GM21360 (cell line): ENCODE data around the gene SORBS1.

Experiments used
- ATAC-seq: cut with Tn5 transposase; IDR thresholded peaks from one replicate; pipeline ENCODE4 v1.9.1; 2021; ENCODE audit warnings: mild to moderate bottlenecking, moderate library complexity; ENCODE audit not compliant: unreplicated experiment

SORBS1 gene

GRCh38 chr10:95330966-95331453, 230.2 kb downstream of the SORBS1 start:
- no peak for ATAC-seq

DNA sequence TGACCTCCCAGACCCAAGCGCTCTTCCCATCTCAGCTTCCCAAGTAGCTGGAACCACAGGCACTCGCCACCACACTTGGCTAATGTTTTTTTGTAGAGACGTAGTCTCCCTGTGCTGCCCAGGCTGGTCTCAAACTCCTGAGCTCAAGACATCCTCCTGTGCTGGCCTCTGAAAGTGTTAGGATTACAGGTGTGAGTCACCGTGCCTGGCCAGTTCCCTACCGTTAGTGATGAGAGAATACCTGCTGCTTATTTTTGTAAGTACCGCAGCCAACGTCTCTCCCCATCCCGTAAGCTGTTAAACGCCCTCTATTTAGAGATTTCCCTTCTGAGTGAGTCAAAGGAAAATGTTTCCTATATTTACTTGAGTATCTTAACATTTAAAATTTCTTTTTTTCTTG, 231.9 kb downstream of the SORBS1 start:
- ATAC-seq = no peak

- ATAC-seq = no peak
Measured at GRCh38 chr10:95328013-95328412, 233.2 kb downstream of the SORBS1 start.

- ATAC-seq = no peak
Measured at GRCh38 chr10:95327367-95327766, 233.8 kb downstream of the SORBS1 start.

- no peak for ATAC-seq
Measured at GRCh38 chr10:95326396-95326795, 234.8 kb downstream of the SORBS1 start.

DNA sequence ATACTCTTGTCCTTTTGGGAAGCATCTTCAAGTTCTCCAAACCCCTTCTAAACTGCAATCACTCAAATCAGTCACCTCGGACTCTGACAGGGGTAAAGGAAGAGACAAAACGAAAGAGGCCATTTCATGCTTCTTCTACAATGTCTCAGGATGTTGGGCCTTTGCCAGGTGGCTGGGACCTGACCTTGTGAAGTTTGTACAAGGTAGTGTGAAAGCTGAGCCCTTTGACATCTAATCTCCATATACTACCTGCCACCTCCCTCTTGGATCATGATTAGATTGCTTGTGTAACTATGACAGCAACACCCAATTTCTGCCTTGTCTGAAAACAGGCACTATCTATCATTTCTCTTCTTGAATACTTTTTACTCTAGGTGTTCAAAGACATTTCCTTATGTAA, 235.3 kb downstream of the SORBS1 start:
- no peak for ATAC-seq

DNA sequence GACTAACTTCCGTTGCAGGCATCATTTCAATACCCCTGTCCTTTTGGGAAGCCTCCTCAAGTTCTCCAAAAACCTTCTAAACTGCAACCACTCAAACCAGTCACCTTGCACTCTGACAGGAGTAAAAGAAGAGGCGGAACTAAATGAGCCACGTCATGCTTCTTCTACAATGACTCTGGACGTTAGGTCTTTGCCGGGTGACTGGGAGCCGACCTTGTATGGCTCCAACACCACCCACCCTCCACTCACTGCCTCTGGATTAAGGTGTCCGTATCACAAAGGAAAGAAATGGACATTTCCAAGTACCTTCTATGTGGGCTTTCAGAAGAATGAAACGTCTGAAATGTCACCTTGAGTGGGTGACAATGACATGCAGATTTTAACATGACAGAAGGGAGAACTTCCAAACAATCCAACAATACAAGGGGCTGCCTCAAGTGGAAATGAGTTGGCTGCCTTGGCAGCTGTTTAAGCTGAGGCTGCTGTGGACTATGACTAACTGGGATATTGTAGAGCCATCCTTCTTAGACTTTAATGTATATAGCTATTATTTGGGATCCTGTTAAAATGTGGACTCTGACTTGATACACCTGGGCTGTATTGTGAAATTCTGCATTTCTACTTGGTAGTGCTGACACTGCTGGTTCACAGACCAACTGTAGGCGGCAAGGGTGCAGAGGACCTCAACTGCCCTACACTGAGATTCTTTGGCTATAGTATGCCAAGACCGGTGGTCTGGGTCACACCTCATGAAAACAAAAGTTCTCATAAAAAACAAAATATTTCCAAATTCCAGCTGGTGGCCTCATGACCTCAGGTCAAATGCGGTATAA, 236.5 kb downstream of the SORBS1 start:
- ATAC-seq = no peak

DNA sequence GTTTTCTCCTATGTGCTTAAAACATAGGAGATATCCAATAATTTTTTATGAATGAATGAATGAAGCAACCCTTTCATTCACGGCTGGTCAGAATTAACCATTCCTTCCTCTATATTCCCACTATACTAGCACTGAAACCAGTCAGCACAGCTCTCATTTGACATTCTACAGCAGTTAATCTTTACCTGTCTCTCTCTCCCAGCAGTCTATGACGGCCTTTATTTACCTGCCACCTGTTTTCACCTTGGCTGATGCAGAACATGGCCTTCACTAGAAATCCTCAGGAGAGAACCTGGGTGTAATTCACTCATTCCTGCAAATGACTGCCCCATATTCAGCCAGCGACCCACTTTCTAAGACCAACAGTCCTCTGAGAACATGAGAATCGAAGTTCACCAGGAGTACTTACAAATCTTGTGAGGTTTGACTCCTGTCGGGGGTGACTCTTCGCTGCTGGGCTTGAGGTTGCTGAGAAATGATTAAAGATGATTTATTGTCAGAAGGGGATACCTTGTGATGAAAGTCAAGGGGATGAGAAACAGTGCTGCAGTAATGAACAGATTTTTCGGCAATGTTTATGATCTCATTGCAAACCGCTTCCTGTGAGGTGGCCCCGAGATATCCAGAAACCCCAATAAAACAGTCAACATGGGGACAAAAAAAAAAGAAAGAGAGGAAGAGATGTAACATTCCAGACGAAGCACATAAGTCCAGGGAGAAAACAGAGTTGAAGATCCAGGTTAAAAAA, 239.4 kb downstream of the SORBS1 start:
- ATAC-seq = no peak

DNA sequence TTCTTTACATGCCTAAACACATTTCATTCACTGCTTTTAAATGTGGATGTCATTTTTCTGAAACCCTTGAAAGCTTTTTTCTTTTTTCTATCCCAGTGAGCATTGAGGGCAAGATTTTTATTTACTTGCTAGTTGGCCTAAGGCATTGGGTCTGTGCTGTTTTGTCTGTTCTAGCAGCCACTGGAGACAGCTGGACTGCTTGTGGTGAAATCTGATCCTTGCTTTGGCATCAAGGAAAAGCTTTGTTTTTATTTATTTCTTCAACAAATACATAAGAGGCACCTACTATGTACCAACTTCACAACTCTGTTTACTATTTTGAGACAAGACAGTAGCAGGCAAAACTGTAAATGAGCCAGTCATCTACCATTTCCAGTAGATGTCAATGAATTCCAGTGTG, 241.9 kb downstream of the SORBS1 start:
- ATAC-seq = no peak

DNA sequence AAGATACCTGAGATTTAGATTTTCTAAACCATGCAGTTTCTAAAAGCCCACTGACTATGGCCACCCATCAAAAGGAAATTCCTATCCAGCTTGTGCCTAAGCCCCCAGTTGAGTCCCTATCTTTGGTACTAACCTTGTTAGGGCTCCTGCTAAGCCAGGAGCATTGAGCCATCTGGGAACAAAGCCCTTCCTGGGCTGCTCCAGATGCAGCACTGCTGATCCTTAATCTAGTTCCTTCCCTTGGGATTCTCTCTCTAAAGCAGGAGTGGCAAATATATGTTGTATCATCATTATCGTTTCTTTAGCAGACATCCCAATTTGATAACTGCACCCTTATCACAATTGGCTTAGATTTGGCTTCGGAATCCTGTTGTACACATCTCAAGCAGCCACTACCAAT, 245.7 kb downstream of the SORBS1 start:
- no peak for ATAC-seq

- no peak for ATAC-seq
Measured at GRCh38 chr10:95314192-95314918, 246.8 kb downstream of the SORBS1 start.

DNA sequence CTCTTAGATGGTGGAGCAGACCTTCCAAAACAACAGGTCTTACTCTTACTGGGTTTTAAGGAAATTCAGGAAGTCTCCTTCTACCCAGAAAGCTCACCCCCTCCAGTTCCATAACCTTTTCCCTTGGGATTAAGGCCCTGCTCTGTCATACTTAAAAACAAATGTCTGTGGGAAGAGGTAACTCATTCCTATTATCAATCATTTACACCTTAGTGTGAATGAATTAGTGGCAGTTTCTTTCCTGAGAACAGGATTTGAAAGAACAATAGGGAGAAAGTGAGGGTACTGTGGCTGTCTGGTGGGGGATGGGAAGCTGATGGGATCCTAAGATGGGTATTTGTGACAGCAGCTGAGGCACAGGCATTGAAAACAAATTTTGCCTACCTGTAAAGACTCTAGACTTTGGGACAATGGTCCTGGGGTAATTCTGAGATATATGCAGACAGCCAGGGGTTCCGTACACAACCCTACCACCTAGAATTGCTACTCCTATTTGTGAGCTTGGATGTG, 248.1 kb downstream of the SORBS1 start:
- ATAC-seq = no peak

GRCh38 chr10:95312257-95312656, 248.9 kb downstream of the SORBS1 start:
- ATAC-seq = no peak

DNA sequence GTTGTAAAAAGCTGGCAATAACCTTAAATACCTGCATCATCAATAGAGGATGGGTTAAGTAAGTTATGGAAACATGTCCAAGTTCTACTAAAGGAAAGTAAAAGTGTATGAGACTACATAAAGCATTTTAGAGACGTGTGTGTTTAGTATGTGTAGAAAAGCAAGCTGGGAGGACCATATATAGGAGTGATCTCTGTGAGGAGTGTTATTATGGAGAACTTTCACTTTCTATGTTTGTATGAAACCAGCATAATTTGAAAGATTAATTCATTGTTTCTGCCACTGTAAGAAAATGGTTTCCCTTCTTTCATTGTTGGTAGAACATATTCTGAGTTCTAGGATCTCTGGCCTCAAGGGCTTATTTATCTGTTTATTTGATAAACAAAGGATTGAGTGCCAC, 251.2 kb downstream of the SORBS1 start:
- peak; percentile 62 for ATAC-seq

- ATAC-seq = no peak
Measured at GRCh38 chr10:95308389-95309302, 252.5 kb downstream of the SORBS1 start.

- ATAC-seq = no peak
Measured at GRCh38 chr10:95306851-95307250, 254.3 kb downstream of the SORBS1 start.

- ATAC-seq = no peak
Measured at GRCh38 chr10:95306318-95306650, 254.9 kb downstream of the SORBS1 start.

DNA sequence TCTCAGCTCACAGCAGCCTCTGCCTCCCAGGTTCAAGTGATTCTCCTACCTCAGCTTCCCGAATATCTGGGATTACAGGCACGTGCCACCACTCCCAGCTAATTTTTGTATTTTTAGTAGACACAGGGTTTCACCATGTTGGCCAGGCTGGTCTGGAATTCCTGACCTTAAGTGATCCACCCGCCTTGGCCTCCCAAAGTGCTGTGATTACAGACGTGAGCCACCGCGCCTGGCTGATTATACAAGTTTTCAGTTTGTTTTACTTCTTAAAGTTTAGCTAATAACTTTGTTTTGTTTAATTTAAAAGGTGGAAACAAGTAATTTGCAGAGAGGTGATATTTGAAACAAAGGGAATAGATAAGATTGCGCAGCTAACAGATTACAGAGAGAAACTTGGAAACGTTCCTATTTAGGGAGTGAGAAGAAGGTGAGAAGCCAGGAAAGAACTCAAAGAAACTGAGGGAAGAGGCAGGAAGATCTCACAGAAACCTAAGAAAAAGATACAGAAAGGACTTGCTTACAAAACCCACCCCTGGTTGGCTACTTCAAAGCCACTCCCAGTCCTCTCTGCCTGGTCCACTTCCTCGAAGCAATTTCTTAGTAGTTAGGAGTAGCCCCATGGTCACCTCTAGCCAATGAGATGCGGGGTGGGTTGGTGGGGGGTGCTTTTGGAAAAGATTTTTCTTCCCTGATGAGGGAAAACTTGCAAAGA, 255.4 kb downstream of the SORBS1 start:
- ATAC-seq = no peak

GRCh38 chr10:95304976-95305375, 256.2 kb downstream of the SORBS1 start:
- ATAC-seq = no peak

- no peak for ATAC-seq
Measured at GRCh38 chr10:95304463-95304862, 256.7 kb downstream of the SORBS1 start.
